H9 (cell line): ENCODE measurements around the gene CERK. TPM values are rescaled to one million over a fixed set of nuclear protein-coding genes. Genes with fewer than 3 reads are reported as not detected.

Source experiments
- DNase-seq: peaks from one replicate; pipeline ENCODE4 v3.0.0-alpha.2; 2017
- H2AFZ ChIP-seq: one replicate; pipeline ENCODE4 v1.6.1; 2013; ENCODE audit warnings: mild to moderate bottlenecking, low read length, control low read depth, moderate library complexity
- H2AK5ac ChIP-seq: 2 replicates; pipeline ENCODE4 v1.6.1; 2013; ENCODE audit warnings: low read length, control low read depth, mixed read lengths; ENCODE audit not compliant: insufficient read length
- H2BK120ac ChIP-seq: one replicate; pipeline ENCODE4 v1.6.1; 2013; ENCODE audit warnings: low read depth, mild to moderate bottlenecking, low read length, control low read depth, inconsistent platforms; ENCODE audit not compliant: poor library complexity, severe bottlenecking
- H2BK12ac ChIP-seq: 2 replicates; pipeline ENCODE4 v1.6.1; 2013; ENCODE audit warnings: low read length, control low read depth, mixed read lengths, low read depth; ENCODE audit not compliant: insufficient read length
- H2BK15ac ChIP-seq: 2 replicates; pipeline ENCODE4 v1.6.1; 2013; ENCODE audit warnings: low read depth, low read length, control low read depth
- H2BK20ac ChIP-seq: one replicate; pipeline ENCODE4 v1.6.1; 2013; ENCODE audit warnings: low read depth, mild to moderate bottlenecking, low read length, control low read depth, inconsistent platforms; ENCODE audit not compliant: poor library complexity, severe bottlenecking
- H2BK5ac ChIP-seq: 2 replicates; pipeline ENCODE4 v1.6.1; 2013; ENCODE audit warnings: low read length, control low read depth, mixed read lengths; ENCODE audit not compliant: insufficient read length
- H3K14ac ChIP-seq: 2 replicates; pipeline ENCODE4 v1.6.1; 2013; ENCODE audit warnings: low read length, control low read depth; ENCODE audit not compliant: insufficient read depth
- H3K18ac ChIP-seq: 2 replicates; pipeline ENCODE4 v1.6.1; 2013; ENCODE audit warnings: low read depth, mild to moderate bottlenecking, mixed read lengths, low read length, control low read depth; ENCODE audit not compliant: insufficient read length
- H3K23ac ChIP-seq: 2 replicates; pipeline ENCODE4 v1.6.1; 2013; ENCODE audit warnings: low read length, control low read depth, mixed read lengths, low read depth; ENCODE audit not compliant: insufficient read length
- H3K23me2 ChIP-seq: 2 replicates; pipeline ENCODE4 v1.6.1; 2013; ENCODE audit warnings: low read depth, mild to moderate bottlenecking, mixed read lengths, low read length, control low read depth; ENCODE audit not compliant: insufficient read length, poor library complexity, severe bottlenecking
- H3K27ac ChIP-seq: 2 replicates; pipeline ENCODE4 v1.5.1; 2013; ENCODE audit warnings: low read length, control low read depth, mixed read lengths, low read depth; ENCODE audit not compliant: insufficient read length
- H3K27me3 ChIP-seq: 2 replicates; pipeline ENCODE4 v1.6.1; 2013; ENCODE audit warnings: low read length, control low read depth, inconsistent platforms; ENCODE audit not compliant: insufficient read depth
- H3K4ac ChIP-seq: 2 replicates; pipeline ENCODE4 v1.6.1; 2013; ENCODE audit warnings: low read depth, mild to moderate bottlenecking, control low read depth, inconsistent platforms, low read length, moderate library complexity
- H3K4me1 ChIP-seq: 2 replicates; pipeline ENCODE4 v1.6.1; 2013; ENCODE audit warnings: low read length, control low read depth, inconsistent platforms; ENCODE audit not compliant: insufficient read depth
- H3K4me2 ChIP-seq: 2 replicates; pipeline ENCODE4 v1.6.1; 2013; ENCODE audit warnings: low read length, control low read depth, mixed read lengths; ENCODE audit not compliant: insufficient read length, insufficient read depth
- H3K56ac ChIP-seq: 2 replicates; pipeline ENCODE4 v1.6.1; 2013; ENCODE audit warnings: low read depth, mild to moderate bottlenecking, mixed read lengths, low read length, control low read depth; ENCODE audit not compliant: insufficient read length
- H3K79me1 ChIP-seq: 2 replicates; pipeline ENCODE4 v1.6.1; 2013; ENCODE audit warnings: low read depth, mild to moderate bottlenecking, moderate library complexity, low read length, control low read depth, inconsistent platforms; ENCODE audit not compliant: insufficient read depth, poor library complexity, severe bottlenecking
- H3K79me2 ChIP-seq: 2 replicates; pipeline ENCODE4 v1.6.1; 2013; ENCODE audit warnings: low read length, control low read depth, inconsistent platforms; ENCODE audit not compliant: insufficient read depth
- H3K9ac ChIP-seq: 2 replicates; pipeline ENCODE4 v1.6.1; 2013; ENCODE audit warnings: low read length, control low read depth, mixed read lengths; ENCODE audit not compliant: insufficient read length; ENCODE audit errors: extremely low read depth
- H3K9me3 ChIP-seq: one replicate; pipeline ENCODE4 v1.6.1; 2013; ENCODE audit warnings: low read depth, low read length, inconsistent platforms; ENCODE audit not compliant: control insufficient read depth
- H3T11ph ChIP-seq: one replicate; pipeline ENCODE4 v1.6.1; 2013; ENCODE audit warnings: mild to moderate bottlenecking, low read length, control low read depth, inconsistent platforms
- H4K20me1 ChIP-seq: one replicate; pipeline ENCODE4 v1.6.1; 2013; ENCODE audit not compliant: control insufficient read depth, insufficient read length, insufficient read depth
- H4K5ac ChIP-seq: 2 replicates; pipeline ENCODE4 v1.6.1; 2013; ENCODE audit warnings: low read depth, mild to moderate bottlenecking, mixed read lengths, low read length, control low read depth; ENCODE audit not compliant: insufficient read length
- H4K8ac ChIP-seq: replicated peaks from 2 replicates; pipeline ENCODE4 v1.6.1; 2013; ENCODE audit warnings: low read length, control low read depth, mixed read lengths, low read depth; ENCODE audit not compliant: insufficient read length
- H4K91ac ChIP-seq: 2 replicates; pipeline ENCODE4 v1.6.1; 2013; ENCODE audit warnings: low read depth, mild to moderate bottlenecking, moderate library complexity, mixed read lengths, low read length, control low read depth; ENCODE audit not compliant: insufficient read length
- H3K27ac Mint-ChIP-seq, 3 experiments: 2 replicates in 2 of 3; 3 replicates in 1 of 3; pipeline ENCODE4 v1.8.0; 2020 to 2021; ENCODE audit warnings: mixed read lengths in 3 of 3, mild to moderate bottlenecking in 1 of 3, moderate library complexity in 1 of 3
- H3K27me3 Mint-ChIP-seq: 2 replicates; pipeline ENCODE4 v1.8.0; 2021; ENCODE audit warnings: low read depth, mild to moderate bottlenecking, moderate library complexity, mixed read lengths
- H3K36me3 Mint-ChIP-seq, 3 experiments: 2 replicates in 2 of 3; 3 replicates in 1 of 3; pipeline ENCODE4 v1.8.0; 2020 to 2021; ENCODE audit warnings: low read depth in 3 of 3, mixed read lengths in 3 of 3; ENCODE audit not compliant: insufficient read depth in 1 of 3
- H3K4me1 Mint-ChIP-seq, 2 experiments: 2 replicates each; pipeline ENCODE4 v1.8.0; 2020; ENCODE audit warnings: mixed read lengths in 2 of 2
- H3K4me3 Mint-ChIP-seq, 2 experiments: 2 replicates in 1 of 2; 3 replicates in 1 of 2; pipeline ENCODE4 v1.8.0; 2020 to 2021; ENCODE audit warnings: mild to moderate bottlenecking in 2 of 2, mixed read lengths in 2 of 2, moderate library complexity in 1 of 2
- H3K9me3 Mint-ChIP-seq, 2 experiments: 2 replicates in 1 of 2; 3 replicates in 1 of 2; pipeline ENCODE4 v1.8.0; 2020; ENCODE audit warnings: mild to moderate bottlenecking in 2 of 2, mixed read lengths in 2 of 2, moderate library complexity in 1 of 2
- CTCF ChIP-seq: fragments of 200-600 bp; sonication (generic); conservative IDR thresholded peaks from 3 replicates; pipeline ENCODE4 v1.8.0; 2021; ENCODE audit warnings: antibody characterized with exemption, mild to moderate bottlenecking
- WGBS: extraction: QIAGEN DNeasy Blood & Tissue Kit; methylation state at CpG from one replicate; pipeline ENCODE4 v1.1.7; 2013; ENCODE audit warnings: missing lambda C conversion rate, low lambda C conversion rate, mixed read lengths; ENCODE audit not compliant: insufficient read length; ENCODE audit errors: extremely low coverage; 5-methylcytosine and 5-hydroxymethylcytosine counted together
- total RNA-seq: library from RNA; stranded (reverse); gene quantifications from 2 replicates; pipeline ENCODE4 v1.2.1, GENCODE V29; 2021

The CERK gene
- total RNA-seq, 1 experiment from 2014 or later = 47.1 TPM

- H3K27ac ChIP-seq = no peak overlapping the region
- Mint-ChIP-seq H3K9me3 (peaks cover 5 to 10% of the 10 kb centered on the region in 2 experiments), H3K27ac (peak overlapping the region in 1 of 3 experiments; percentile 54; a peak in 2 of 7 replicates)
Observed at GRCh38 chr22:46750530-46750800, 12.4 kb upstream of the CERK start.

More at GRCh38 chr22:46750530-46750800, 12.4 kb upstream of the CERK start:
- Histone ChIP-seq H3K9ac (no peak overlapping the region), H3K23me2 (no peaks in the 10 kb centered on the region), H3K14ac (no peak overlapping the region), H4K8ac (no peak overlapping the region), H3K4me2 (no peak overlapping the region), H2BK120ac (no peak overlapping the region), H2BK20ac (no peak overlapping the region), H3K18ac (no peak overlapping the region), H4K5ac (no peak overlapping the region), H3K56ac (no peak overlapping the region), H4K20me1 (no peaks in the 10 kb centered on the region), H2BK5ac (no peak overlapping the region), H3K27me3 (no peaks in the 10 kb centered on the region), H4K91ac (no peak overlapping the region), H3T11ph (no peak overlapping the region), H3K79me2 (no peaks in the 10 kb centered on the region), H3K4me1 (no peaks in the 10 kb centered on the region), H2AK5ac (no peak overlapping the region), H2AFZ (no peak overlapping the region), H2BK12ac (no peak overlapping the region), H3K79me1 (no peaks in the 10 kb centered on the region), H3K9me3 (no peaks in the 10 kb centered on the region), H3K23ac (no peak overlapping the region), H2BK15ac (no peak overlapping the region), H3K4ac (no peak overlapping the region)
- Mint-ChIP-seq H3K4me3 (peak overlapping the region in 1 of 2 experiments; percentile 4; a peak in 1 of 5 replicates), H3K27me3 (peaks cover 45% of the 10 kb centered on the region), H3K4me1 (no peaks in the 10 kb centered on the region), H3K36me3 (peaks cover 4 to 5% (median 5%) of the 10 kb centered on the region in 3 experiments; a peak in 2 of 7 replicates)
- TF ChIP-seq CTCF = no peak
- WGBS = no CpG with 5 or more reads among the region's 5 CpGs
- DNase-seq = no peak
